ENCODE data around the gene SNX6. TPM values are rescaled to one million over a fixed set of nuclear protein-coding genes. Genes with fewer than 3 reads are reported as not detected.
"Not testable (repeated sequence)": the region's sequence is repeated elsewhere in the genome, so short reads cannot be mapped to it uniquely, and the experiment has no call there.

SNX6 gene
- total RNA-seq, 1 experiment from 2014 or later: 53.9 TPM

GRCh38 chr14:34536951-34537676 lies 92.8 kb downstream of the SNX6 start:
- 0 out of 2 replicates have a peak overlapping the region, but pooled peaks have one; percentile 5 for H3K4me3 ChIP-seq (ENCODE audit: low read length)
- H3F3A ChIP-seq (ENCODE audit: low read length, unreplicated experiment): no peaks in the 10 kb centered on the region
- POLR2A ChIA-PET (ENCODE audit: unreplicated experiment): no interaction called here
- no peaks in the 10 kb centered on the region for H3K27me3 ChIP-seq (ENCODE audit: low read length)
- CTCF ChIA-PET: no interaction called here
- BruUV-seq (replicated peaks): no TSS peak
- no peak overlapping the region for H3K27ac ChIP-seq (ENCODE audit: low read length)
- no peak overlapping the region for H2AFZ ChIP-seq (ENCODE audit: low read length)
- intact Hi-C loops (cut with micrococcal nuclease): loop anchor here (5.0 kb wide), 1 partner anchor 75 kb away; the partner anchor contains the start of gene SPTSSA
- no peaks in the 10 kb centered on the region for H4K20me1 ChIP-seq (ENCODE audit: low read length)
- no peaks in the 10 kb centered on the region for H3K9me3 ChIP-seq (ENCODE audit: low read length)
- no peak for ATAC-seq
- peak overlapping the region; percentile 97 for H3K4me2 ChIP-seq (ENCODE audit: low read length)
- H3K79me2 ChIP-seq (ENCODE audit: low read length): peaks cover 26% of the 10 kb centered on the region
- no peak overlapping the region for H3K9ac ChIP-seq (ENCODE audit: low read length)
- peaks cover 8% of the 10 kb centered on the region; the same call in 1 of the 2 replicates for H3K4me1 ChIP-seq (ENCODE audit: insufficient read depth, low read length)
- DNase-seq: no peak
- peaks cover 10% of the 10 kb centered on the region; the same call in 1 of the 2 replicates for H3K36me3 ChIP-seq (ENCODE audit: low read depth, low read length)
- no peak for TF ChIP-seq EZH2 (IDR thresholded peaks at IDR 0.05; ENCODE audit: low read length, unreplicated experiment)
- TF ChIP-seq CTCF (conservative IDR thresholded peaks at IDR 0.05; ENCODE audit: low read depth, low read length): no peak
- no peak for TF ChIP-seq EZH2phosphoT487 (IDR thresholded peaks at IDR 0.05; ENCODE audit: borderline replicate concordance, low read length)
- no peaks in the 10 kb centered on the region for H3K9me2 ChIP-seq (replicated peaks; ENCODE audit: low read length)

- no TSS peak for BruUV-seq (replicated peaks)
- no peaks in the 10 kb centered on the region for H3K4me1 ChIP-seq (ENCODE audit: insufficient read depth, low read length)
- intact Hi-C loops (cut with micrococcal nuclease): no loop called here
- H3K27ac ChIP-seq (ENCODE audit: low read length): no peak overlapping the region
- no peaks in the 10 kb centered on the region for H4K20me1 ChIP-seq (ENCODE audit: low read length)
- no peak for DNase-seq
- no peak for TF ChIP-seq EZH2phosphoT487 (IDR thresholded peaks at IDR 0.05; ENCODE audit: borderline replicate concordance, low read length)
- TF ChIP-seq CTCF (conservative IDR thresholded peaks at IDR 0.05; ENCODE audit: low read depth, low read length): no peak
- TF ChIP-seq EZH2 (IDR thresholded peaks at IDR 0.05; ENCODE audit: low read length, unreplicated experiment): no peak
- no peak overlapping the region for H3K9ac ChIP-seq (ENCODE audit: low read length)
- POLR2A ChIA-PET (ENCODE audit: unreplicated experiment): no interaction called here
- no peak overlapping the region for H3K4me3 ChIP-seq (ENCODE audit: low read length)
- peaks cover 26% of the 10 kb centered on the region for H3K36me3 ChIP-seq (ENCODE audit: low read depth, low read length)
- H3F3A ChIP-seq (ENCODE audit: low read length, unreplicated experiment): no peaks in the 10 kb centered on the region
- H3K4me2 ChIP-seq (ENCODE audit: low read length): no peak overlapping the region
- ATAC-seq: no peak
- CTCF ChIA-PET: no interaction called here
- no peaks in the 10 kb centered on the region for H3K27me3 ChIP-seq (ENCODE audit: low read length)
- no peaks in the 10 kb centered on the region for H3K79me2 ChIP-seq (ENCODE audit: low read length)
- H3K9me2 ChIP-seq (replicated peaks; ENCODE audit: low read length): no peaks in the 10 kb centered on the region
- no peaks in the 10 kb centered on the region for H3K9me3 ChIP-seq (ENCODE audit: low read length)
- no peak overlapping the region for H2AFZ ChIP-seq (ENCODE audit: low read length)
Observed at GRCh38 chr14:34527591-34527990, 102.4 kb downstream of the SNX6 start.

- H3K4me3 ChIP-seq (ENCODE audit: low read length); DNase-seq; CTCF ChIA-PET; BruUV-seq (replicated peaks); intact Hi-C loops (cut with micrococcal nuclease); POLR2A ChIA-PET (ENCODE audit: unreplicated experiment); H3K9me2 ChIP-seq (replicated peaks; ENCODE audit: low read length); H3F3A ChIP-seq (ENCODE audit: low read length, unreplicated experiment); H3K79me2 ChIP-seq (ENCODE audit: low read length); H3K9ac ChIP-seq (ENCODE audit: low read length); H3K27ac ChIP-seq (ENCODE audit: low read length); H2AFZ ChIP-seq (ENCODE audit: low read length); H4K20me1 ChIP-seq (ENCODE audit: low read length); H3K27me3 ChIP-seq (ENCODE audit: low read length); ATAC-seq; H3K4me2 ChIP-seq (ENCODE audit: low read length); H3K9me3 ChIP-seq (ENCODE audit: low read length); H3K4me1 ChIP-seq (ENCODE audit: insufficient read depth, low read length): not testable (repeated sequence)
- peaks cover 34% of the 10 kb centered on the region for H3K36me3 ChIP-seq (ENCODE audit: low read depth, low read length)
Observed at GRCh38 chr14:34524216-34524615, 105.7 kb downstream of the SNX6 start.
